ENCODE results near the gene FYB1.
"Not testable (repeated sequence)": the region's sequence is repeated elsewhere in the genome, so short reads cannot be mapped to it uniquely, and the experiment has no call there.

The FYB1 gene

GRCh38 chr5:39186722-39187539 is 32.4 kb downstream of the FYB1 start:
- DNase-seq, result peak in 3 of 6 experiments; percentile 73 to 85 (median 79)

- DNase-seq, result peak in 4 of 6 experiments; percentile 21 to 69 (median 46)
These were observed 33.1 kb downstream of the FYB1 start for GRCh38 chr5:39186289-39186688.

- DNase-seq, result no peak
These were observed 33.6 kb downstream of the FYB1 start for GRCh38 chr5:39185761-39186160.

- not testable (repeated sequence) for DNase-seq
These were observed 39.8 kb downstream of the FYB1 start for GRCh38 chr5:39179561-39179960.

- peak in 5 of 6 experiments; percentile 30 to 77 (median 71) for DNase-seq
These were observed 40.5 kb downstream of the FYB1 start for GRCh38 chr5:39178861-39179260.

- peak in 1 of 6 experiments; percentile 61 for DNase-seq
These were observed 41.2 kb downstream of the FYB1 start for GRCh38 chr5:39178171-39178570.

- DNase-seq, result peak in 4 of 6 experiments; percentile 12 to 80 (median 77)
These were observed 41.8 kb downstream of the FYB1 start for GRCh38 chr5:39177631-39177964.

GRCh38 chr5:39176759-39177630 is 42.4 kb downstream of the FYB1 start:
- DNase-seq, result peak in 4 of 6 experiments; percentile 18 to 70 (median 61)

GRCh38 chr5:39175273-39175955 is 43.9 kb downstream of the FYB1 start:
- no peak for DNase-seq

GRCh38 chr5:39173069-39173468 is 46.3 kb downstream of the FYB1 start:
- DNase-seq, result no peak

- DNase-seq, result no peak
These were observed 46.8 kb downstream of the FYB1 start for GRCh38 chr5:39172593-39172992.

- no peak for DNase-seq
These were observed 47.7 kb downstream of the FYB1 start for GRCh38 chr5:39171647-39172046.

- DNase-seq, result no peak
These were observed 50.3 kb downstream of the FYB1 start for GRCh38 chr5:39169081-39169480.

- no peak for DNase-seq
These were observed 51.4 kb downstream of the FYB1 start for GRCh38 chr5:39167972-39168342.

- peak in 1 of 6 experiments; percentile 7 for DNase-seq
These were observed 52.0 kb downstream of the FYB1 start for GRCh38 chr5:39167141-39167971.

GRCh38 chr5:39164529-39165402 is 54.6 kb downstream of the FYB1 start:
- DNase-seq, result no peak

GRCh38 chr5:39164016-39164415 is 55.3 kb downstream of the FYB1 start:
- peak in 3 of 6 experiments; percentile 8 to 34 (median 22) for DNase-seq

GRCh38 chr5:39161578-39161977 is 57.8 kb downstream of the FYB1 start:
- no peak for DNase-seq

- no peak for DNase-seq
These were observed 58.7 kb downstream of the FYB1 start for GRCh38 chr5:39160576-39161213.

- DNase-seq, result no peak
These were observed 59.4 kb downstream of the FYB1 start for GRCh38 chr5:39159811-39160490.
